GM06990 (cell line): Measurements from ENCODE around the gene TRIM47.
"Not testable (repeated sequence)": the region's sequence is repeated elsewhere in the genome, so short reads cannot be mapped to it uniquely, and the experiment has no call there.

Source experiments
- DNase-seq: peaks from one replicate; pipeline ENCODE4 v3.0.0-alpha.2; 2011; ENCODE audit not compliant: insufficient read length; ENCODE audit errors: extremely low read depth
- H3K27me3 ChIP-seq: replicated peaks from 2 replicates; pipeline ENCODE4 v1.6.0; 2011; ENCODE audit warnings: low read length; ENCODE audit not compliant: control insufficient read depth, insufficient read depth
- H3K36me3 ChIP-seq: 2 replicates; pipeline ENCODE4 v1.5.1; 2011; ENCODE audit warnings: low read length; ENCODE audit not compliant: control insufficient read depth, insufficient read depth
- H3K4me3 ChIP-seq: replicated peaks from 2 replicates; pipeline ENCODE4 v1.5.1; 2011; ENCODE audit warnings: low read depth, mild to moderate bottlenecking, control low read depth, low read length
- TF ChIP-seq, protein P1 (sequence below): IDR thresholded peaks from 2 replicates; pipeline ENCODE4 v1.5.1; 2011; ENCODE audit warnings: low read length, control low read depth, mild to moderate bottlenecking, inconsistent platforms; ENCODE audit not compliant: insufficient read depth, poor library complexity, severe bottlenecking

Gene TRIM47

DNA sequence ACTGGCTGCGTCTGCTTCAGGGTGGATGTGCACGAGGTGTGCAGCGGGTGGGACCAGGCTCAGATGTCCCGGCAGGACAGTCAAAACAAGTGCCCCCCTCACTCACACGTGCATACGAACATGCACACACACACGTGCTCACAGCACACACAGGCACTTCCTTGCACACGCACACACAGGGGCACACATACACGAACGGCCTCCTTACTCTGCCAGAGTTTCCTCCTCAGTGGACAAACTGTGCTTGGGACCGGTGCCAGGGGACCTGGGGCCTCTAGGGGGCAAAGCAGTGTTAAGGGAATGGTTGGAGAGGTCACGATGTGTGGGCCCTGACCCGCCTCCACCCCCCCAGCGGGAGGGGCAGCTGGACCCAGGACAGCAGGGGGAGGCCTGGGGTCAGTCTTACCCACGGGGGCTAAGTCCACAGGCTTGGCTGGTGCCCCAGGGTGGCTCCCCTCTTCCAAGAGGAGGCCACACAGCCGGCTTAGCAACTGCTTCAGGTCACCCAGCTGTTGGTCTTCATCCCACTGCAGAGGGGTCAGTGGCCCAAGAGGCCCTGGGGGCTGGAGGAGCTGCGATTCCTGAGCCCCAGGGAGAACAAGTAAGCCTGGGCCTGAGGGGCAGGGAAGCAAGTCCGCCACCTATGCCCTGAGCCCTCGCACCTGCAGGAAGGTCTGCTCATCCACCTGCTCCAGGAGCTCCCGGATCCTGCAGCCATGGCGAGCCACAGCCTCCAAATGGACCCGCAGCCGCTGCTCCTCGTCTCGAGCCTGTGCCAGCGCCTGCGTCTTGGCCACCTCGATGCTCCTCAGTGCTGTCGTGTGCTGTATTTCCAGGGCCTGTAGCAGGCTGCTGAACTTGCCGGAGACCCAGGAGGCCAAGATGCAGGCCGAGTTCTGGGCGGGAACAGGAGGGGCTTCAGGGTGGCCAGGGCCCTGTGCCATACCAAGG is 13.5 kb upstream of the TRIM47 start:
- Histone ChIP-seq H3K4me3 (no peak overlapping the region), H3K36me3 (peaks cover 11% of the 10 kb centered on the region), H3K27me3 (no peaks in the 10 kb centered on the region)
- TF ChIP-seq, protein P1, sequence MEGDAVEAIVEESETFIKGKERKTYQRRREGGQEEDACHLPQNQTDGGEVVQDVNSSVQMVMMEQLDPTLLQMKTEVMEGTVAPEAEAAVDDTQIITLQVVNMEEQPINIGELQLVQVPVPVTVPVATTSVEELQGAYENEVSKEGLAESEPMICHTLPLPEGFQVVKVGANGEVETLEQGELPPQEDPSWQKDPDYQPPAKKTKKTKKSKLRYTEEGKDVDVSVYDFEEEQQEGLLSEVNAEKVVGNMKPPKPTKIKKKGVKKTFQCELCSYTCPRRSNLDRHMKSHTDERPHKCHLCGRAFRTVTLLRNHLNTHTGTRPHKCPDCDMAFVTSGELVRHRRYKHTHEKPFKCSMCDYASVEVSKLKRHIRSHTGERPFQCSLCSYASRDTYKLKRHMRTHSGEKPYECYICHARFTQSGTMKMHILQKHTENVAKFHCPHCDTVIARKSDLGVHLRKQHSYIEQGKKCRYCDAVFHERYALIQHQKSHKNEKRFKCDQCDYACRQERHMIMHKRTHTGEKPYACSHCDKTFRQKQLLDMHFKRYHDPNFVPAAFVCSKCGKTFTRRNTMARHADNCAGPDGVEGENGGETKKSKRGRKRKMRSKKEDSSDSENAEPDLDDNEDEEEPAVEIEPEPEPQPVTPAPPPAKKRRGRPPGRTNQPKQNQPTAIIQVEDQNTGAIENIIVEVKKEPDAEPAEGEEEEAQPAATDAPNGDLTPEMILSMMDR: no peak
- DNase-seq: no peak

- TF ChIP-seq, protein P1: no peak
- no peaks in the 10 kb centered on the region for H3K27me3 ChIP-seq
- no peak overlapping the region for H3K4me3 ChIP-seq
- DNase-seq: no peak
- peaks cover 11% of the 10 kb centered on the region for H3K36me3 ChIP-seq
Observed at GRCh38 chr17:75891022-75891604, 12.7 kb upstream of the TRIM47 start.

DNA sequence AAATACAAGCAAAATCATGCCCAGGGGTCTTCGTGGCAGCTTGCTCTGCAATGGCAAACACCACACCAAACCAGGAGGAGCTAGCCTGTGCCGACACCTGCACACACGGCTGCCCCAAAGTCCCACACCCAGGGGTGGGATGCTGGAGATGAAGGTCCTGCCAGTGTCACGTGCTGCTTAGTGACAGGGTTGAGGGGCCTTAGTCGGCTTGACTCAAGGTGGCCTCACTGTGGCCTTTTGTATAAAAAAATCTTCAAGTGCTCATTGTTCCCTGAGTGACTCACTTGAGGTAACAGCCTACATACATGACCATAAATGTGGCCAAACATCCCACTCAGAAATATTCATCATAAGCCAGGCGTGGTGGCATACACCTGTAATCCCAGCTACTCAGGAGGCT is 11.1 kb upstream of the TRIM47 start:
- no peak overlapping the region for H3K4me3 ChIP-seq
- no peak for DNase-seq
- H3K27me3 ChIP-seq: no peaks in the 10 kb centered on the region
- TF ChIP-seq, protein P1: no peak
- peaks cover 11% of the 10 kb centered on the region for H3K36me3 ChIP-seq

GRCh38 chr17:75888484-75888883 is 10.1 kb upstream of the TRIM47 start:
- H3K4me3 ChIP-seq: no peak overlapping the region
- no peak for DNase-seq
- peaks cover 11% of the 10 kb centered on the region for H3K36me3 ChIP-seq
- no peaks in the 10 kb centered on the region for H3K27me3 ChIP-seq
- TF ChIP-seq, protein P1: no peak

- H3K27me3 ChIP-seq, H3K4me3 ChIP-seq, H3K36me3 ChIP-seq, DNase-seq: not testable (repeated sequence)
Observed at GRCh38 chr17:75885860-75886259, 7.5 kb upstream of the TRIM47 start.

DNA sequence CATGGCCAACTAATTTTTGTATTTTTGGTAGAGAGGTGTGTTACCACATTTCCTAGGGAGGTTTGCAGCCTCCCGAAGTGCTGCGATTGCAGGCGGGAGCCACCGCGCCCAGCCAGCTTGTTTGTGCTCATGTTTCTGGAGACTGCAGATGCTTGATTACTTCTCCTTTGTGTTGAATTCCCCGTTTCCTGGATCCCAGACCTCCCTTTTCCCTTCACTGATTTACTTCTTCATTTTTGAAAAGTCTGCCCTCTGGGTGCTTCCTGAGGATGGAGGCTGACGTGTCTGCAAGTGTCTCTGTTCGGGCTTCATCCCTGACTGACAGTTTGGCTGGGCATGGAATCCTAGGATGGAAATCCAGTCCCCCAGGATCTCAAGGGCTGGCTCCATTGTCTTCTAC is 7.0 kb upstream of the TRIM47 start:
- TF ChIP-seq, protein P1: no peak
- no peak for DNase-seq
- Histone ChIP-seq H3K4me3 (no peak overlapping the region), H3K36me3 (no peaks in the 10 kb centered on the region; the same call in 1 of the 2 replicates), H3K27me3 (no peaks in the 10 kb centered on the region)
